GM12873 (cell line): ENCODE measurements around the gene L3MBTL4.

Source experiments
- TF ChIP-seq, protein P1 (sequence below): IDR thresholded peaks from 2 replicates; pipeline ENCODE4 v1.5.1; 2012; ENCODE audit warnings: low read depth, mild to moderate bottlenecking, moderate library complexity, low read length, control low read depth; ENCODE audit not compliant: insufficient read depth; ENCODE audit errors: missing control alignments

L3MBTL4 gene

DNA sequence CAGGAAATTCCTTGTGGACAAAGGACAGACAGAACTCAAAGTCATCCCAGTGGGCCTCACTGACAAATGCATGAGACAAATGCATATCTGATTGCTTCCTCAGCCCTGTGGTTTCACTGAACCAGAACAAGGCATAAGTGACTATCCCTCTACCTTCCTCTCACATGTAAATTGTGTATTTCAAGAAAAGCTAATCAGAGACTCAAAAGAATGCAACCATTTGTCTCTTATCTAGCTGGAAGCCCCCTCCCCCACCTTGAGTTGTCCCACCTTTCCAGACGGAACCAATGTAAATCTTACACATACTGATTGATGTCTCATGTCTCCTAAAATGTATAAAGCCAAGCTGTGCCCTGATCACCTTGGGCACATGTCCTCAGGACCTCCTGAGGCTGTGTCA lies 417.4 kb downstream of the L3MBTL4 start:
- TF ChIP-seq, protein P1, sequence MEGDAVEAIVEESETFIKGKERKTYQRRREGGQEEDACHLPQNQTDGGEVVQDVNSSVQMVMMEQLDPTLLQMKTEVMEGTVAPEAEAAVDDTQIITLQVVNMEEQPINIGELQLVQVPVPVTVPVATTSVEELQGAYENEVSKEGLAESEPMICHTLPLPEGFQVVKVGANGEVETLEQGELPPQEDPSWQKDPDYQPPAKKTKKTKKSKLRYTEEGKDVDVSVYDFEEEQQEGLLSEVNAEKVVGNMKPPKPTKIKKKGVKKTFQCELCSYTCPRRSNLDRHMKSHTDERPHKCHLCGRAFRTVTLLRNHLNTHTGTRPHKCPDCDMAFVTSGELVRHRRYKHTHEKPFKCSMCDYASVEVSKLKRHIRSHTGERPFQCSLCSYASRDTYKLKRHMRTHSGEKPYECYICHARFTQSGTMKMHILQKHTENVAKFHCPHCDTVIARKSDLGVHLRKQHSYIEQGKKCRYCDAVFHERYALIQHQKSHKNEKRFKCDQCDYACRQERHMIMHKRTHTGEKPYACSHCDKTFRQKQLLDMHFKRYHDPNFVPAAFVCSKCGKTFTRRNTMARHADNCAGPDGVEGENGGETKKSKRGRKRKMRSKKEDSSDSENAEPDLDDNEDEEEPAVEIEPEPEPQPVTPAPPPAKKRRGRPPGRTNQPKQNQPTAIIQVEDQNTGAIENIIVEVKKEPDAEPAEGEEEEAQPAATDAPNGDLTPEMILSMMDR = no peak

GRCh38 chr18:5995626-5996025 lies 419.1 kb downstream of the L3MBTL4 start:
- TF ChIP-seq, protein P1 = no peak

GRCh38 chr18:5993938-5994337 lies 420.8 kb downstream of the L3MBTL4 start:
- TF ChIP-seq, protein P1 = no peak

DNA sequence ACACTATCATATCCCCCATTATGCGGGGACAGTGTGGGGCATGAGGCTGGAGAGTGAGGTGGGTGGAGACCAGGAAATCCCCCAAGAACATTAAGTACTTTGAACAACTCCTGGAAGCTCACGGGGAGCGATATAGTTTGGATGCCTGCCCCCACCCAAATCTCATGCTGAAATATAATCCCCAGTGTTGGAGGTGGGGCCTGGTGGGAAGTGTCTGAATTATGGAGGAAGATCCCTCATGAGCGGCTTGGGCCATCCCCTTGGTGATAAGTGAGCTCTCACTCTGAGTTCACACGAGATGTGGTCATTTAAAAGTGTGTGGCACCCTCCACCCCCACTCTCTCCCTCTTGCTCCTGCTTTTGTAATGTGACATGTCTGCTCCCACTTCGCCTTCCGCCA lies 422.3 kb downstream of the L3MBTL4 start:
- TF ChIP-seq, protein P1 = no peak

- TF ChIP-seq, protein P1 = no peak
Measured at GRCh38 chr18:5987249-5987648, 427.5 kb downstream of the L3MBTL4 start.

DNA sequence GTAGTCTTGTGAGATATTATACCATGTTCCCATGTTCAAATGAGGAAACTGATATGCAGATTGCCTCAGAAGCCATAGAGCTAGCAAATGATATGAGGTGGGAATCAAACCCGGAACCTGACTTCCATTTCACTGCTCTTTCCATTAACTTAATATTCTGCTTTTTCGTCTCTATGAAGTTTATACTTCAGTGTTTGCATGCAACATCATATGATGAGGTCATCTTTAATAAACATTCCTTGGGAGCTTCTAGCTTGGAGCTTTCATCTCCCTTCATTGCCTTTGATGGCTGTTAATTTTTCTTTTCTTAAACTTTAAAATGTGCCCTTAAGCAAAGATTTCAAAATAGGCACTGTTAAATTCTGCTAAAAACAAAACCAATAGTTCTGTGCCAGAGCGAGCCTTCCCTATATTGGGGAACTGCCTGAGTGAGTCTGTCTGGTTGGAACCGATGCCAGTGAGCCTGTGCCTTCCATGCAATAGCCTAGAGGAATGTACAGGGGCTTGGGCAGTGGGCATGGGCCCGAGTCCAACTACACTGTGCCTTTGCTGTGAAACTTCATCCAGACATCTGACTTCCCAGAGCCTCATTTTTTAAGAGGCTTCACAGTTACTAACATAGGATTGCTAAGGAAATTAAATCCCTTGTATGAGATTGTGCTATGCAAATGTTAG lies 428.3 kb downstream of the L3MBTL4 start:
- TF ChIP-seq, protein P1 = no peak

DNA sequence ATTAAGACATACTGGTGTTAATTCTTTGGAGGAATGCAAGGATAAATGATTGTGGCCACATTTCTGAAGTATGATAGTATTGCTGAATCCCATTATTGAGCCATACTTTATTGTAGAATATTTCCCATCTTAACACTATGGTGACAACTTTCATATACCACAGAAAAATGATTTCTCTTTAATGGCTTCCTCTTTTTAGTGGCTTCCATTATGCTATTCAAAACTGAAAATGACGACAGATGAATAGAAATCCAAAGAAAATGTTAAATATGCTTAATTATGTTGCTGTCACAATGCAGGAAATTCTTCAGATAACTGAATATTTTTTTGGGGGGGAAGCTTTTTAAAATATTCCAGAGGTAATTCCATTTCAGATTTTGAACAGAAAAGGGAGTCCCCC lies 430.5 kb downstream of the L3MBTL4 start:
- TF ChIP-seq, protein P1 = no peak
